ENCODE results near the gene COPS9.

COPS9 gene

DNA sequence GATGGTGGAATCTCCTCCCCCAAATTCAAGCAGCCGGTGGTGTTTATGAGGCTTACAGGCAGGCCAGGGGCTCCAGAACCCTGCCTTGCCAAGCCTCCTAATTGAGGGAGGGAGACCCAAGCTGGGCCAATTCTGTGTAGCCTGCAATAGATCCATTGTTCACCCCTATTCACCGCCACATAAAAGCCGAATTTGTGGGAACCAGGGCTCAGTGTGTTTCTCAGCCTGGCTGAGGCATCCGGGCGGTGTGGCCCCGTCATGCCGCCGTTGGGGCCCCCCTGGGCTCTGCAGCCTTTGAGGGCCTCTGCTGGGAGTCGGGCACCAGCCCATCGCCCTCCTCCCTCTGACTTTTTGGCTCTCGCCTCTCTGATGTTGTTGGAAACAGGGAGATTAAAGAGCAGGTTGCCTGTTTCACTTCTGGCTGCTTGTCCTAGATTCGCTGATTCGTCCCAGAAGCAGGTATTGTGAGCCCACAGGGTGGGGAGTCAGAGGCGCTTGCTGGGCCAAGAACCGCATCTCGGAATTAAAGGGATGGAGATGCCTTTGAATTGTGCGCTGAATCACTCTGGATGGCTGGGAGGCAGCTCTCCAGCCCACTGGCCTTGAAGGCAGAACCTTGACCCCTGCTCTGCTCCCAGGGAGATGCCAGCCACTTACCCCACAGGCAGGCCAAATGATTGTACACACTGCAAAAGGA, 19.1 kb upstream of the COPS9 start:
- no peak overlapping the region for H3K4me3 ChIP-seq (ENCODE audit: low read depth, low read length)
- TF ChIP-seq CTCF (IDR thresholded peaks at IDR 0.05; ENCODE audit: low read depth, low read length): no peak

DNA sequence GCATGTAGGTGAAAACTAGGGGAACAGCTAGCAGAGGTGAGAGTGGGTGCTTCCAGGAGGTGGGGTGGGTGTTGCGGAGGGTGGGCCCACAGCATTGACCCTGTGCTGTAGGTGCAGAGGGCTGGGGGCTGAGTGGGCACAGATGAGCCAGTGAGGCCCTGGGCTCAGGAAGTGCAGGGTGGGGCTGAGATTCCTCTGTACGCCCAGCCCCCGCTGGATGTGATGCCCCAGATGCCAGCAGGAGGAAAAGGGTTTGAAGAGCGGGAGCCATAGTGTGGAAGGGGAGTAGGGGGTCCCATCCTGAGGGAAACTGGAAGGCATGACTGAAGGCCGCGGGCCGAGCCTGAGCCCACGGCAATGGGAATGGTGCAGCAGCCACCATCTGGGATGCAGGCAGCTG, 18.5 kb upstream of the COPS9 start:
- no peak overlapping the region for H3K4me3 ChIP-seq (ENCODE audit: low read depth, low read length)
- no peak for TF ChIP-seq CTCF (IDR thresholded peaks at IDR 0.05; ENCODE audit: low read depth, low read length)

- H3K4me3 ChIP-seq (ENCODE audit: low read depth, low read length): no peak overlapping the region
- no peak for TF ChIP-seq CTCF (IDR thresholded peaks at IDR 0.05; ENCODE audit: low read depth, low read length)
Measured at GRCh38 chr2:240153418-240153817, 17.3 kb upstream of the COPS9 start.

- no peak overlapping the region for H3K4me3 ChIP-seq (ENCODE audit: low read depth, low read length)
- TF ChIP-seq CTCF (IDR thresholded peaks at IDR 0.05; ENCODE audit: low read depth, low read length): no peak
Measured at GRCh38 chr2:240151477-240152031, 15.4 kb upstream of the COPS9 start.

DNA sequence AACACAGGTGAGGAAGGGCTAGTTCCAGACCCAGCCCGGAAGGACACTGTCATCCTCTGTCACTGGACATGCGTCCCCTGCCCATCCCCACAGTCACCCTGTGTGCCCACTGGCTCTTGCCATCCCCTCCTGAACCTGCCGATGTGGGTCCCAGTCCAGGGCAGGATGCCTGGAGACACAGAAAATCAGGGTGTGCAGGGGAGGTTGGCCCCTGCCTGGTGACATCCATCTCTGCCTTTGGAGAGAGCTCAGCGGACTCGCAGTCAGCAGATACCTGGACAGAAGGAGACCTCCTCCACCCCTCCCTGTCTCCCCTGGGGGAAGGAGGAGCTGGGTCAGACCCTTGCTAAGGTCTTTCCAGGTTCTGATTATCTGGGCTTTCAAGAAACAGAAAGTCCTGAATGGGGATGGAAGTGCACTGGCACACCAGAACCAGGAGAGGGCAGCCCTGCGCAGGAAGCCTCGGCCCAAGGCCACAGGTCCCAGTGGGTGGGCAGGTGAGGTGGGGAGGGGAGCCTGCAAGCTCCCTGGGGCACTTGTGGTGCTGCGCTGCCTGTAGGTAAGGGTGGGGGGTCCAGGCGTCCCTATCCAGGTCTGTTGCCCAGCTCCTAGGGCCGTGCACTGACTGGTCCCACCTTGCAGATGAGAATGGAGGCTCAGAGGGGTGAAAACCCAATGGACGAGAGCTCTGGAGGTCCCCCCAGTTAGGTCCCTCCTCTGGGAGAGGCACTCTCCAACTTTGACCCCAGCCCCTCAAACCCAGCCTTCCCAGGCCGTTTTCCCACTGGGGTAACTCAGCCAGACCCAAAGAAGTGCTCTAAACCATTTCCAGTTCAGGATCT, 14.1 kb upstream of the COPS9 start:
- H3K4me3 ChIP-seq (ENCODE audit: low read depth, low read length): no peak overlapping the region
- peak; percentile 83 for TF ChIP-seq CTCF (IDR thresholded peaks at IDR 0.05; ENCODE audit: low read depth, low read length)

DNA sequence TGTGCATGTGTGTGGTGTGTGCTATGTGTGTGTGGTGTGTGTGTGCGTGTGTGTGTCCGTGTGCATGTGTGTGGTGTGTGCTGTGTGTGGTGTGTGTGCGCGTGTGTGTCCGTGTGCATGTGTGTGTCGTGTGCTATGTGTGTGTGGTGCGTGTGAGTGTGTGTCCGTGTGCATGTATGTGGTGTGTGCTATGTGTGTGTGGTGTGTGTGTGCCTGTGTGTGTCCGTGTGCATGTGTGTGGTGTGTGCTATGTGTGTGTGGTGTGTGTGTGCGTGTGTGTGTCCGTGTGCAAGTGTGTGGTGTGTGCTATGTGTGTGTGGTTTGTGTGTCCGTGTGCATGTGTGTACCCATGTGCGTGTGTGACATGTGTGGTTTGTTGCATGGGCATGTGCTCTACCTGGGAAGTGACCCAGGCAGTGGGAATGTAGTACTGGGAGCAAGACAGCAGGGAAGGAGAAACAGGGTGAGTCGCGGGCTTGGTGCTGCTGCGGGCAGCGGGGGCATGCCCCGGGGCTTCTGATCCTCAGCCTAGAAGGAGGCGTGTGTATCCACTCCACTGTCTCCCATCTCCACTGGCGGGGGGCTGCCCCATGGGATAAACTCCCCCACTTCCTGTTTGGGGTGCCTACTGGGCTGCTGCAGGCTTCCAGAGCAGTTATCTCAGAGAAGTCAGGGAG, 11.9 kb upstream of the COPS9 start:
- TF ChIP-seq CTCF (IDR thresholded peaks at IDR 0.05; ENCODE audit: low read depth, low read length): no peak
- no peak overlapping the region for H3K4me3 ChIP-seq (ENCODE audit: low read depth, low read length)
